Measurements from ENCODE around the gene SAMD4A.
A peak's percentile ranks its signal among the peaks of the same experiment; 100 is the strongest.

Gene SAMD4A

DNA sequence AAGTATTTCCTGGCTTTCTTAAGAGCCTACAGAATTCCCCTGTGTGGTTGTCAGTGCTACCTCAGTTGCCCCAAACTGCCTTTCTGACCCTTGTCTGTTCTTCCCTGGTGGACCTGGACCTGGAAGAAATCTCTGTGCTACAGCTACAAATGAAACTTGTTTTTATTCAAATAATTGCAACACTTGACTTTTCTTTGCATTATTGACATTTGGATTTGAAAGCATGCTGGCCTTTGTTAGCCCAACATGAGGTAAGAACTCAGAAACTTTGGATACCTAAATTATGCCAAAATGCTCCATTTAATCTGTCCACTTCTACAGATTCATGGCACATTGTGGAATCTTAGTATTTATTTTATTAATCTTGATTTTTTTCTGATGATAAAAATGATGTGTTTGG is 142.9 kb downstream of the SAMD4A start:
- no peak for DNase-seq

GRCh38 chr14:54711312-54711711 is 144.4 kb downstream of the SAMD4A start:
- no peak for DNase-seq

DNA sequence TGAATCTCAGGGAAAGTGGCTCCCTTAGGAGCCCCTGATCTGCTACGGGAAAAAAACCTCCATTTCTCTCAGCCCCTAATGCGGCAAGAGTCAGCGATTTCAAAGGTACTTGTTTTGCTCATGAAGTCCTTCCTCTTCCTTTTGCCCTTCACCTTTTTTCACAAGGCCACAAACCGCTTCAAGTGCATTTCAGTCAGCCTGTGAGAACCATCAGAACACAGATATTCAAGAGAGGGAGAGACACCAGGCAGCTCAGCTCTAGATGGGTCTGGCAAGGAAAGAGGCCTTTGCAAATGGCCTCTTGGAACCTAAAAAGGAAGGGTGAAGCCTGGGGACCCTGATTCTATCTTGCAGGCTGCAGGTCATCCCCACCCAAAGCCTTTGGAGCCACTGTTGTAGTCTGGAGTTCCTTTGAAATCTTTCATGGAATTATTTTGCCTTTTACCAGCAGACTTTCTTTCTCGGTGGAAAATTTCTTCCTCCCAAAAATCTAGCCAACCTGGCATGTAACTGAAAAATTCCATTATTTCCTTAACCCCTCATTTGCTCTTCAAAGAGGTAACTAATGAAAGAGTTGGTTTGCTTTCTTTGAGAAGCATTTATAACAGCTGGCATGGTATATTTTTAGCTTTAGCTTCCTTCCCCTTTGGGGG is 145.0 kb downstream of the SAMD4A start:
- no peak for DNase-seq

DNA sequence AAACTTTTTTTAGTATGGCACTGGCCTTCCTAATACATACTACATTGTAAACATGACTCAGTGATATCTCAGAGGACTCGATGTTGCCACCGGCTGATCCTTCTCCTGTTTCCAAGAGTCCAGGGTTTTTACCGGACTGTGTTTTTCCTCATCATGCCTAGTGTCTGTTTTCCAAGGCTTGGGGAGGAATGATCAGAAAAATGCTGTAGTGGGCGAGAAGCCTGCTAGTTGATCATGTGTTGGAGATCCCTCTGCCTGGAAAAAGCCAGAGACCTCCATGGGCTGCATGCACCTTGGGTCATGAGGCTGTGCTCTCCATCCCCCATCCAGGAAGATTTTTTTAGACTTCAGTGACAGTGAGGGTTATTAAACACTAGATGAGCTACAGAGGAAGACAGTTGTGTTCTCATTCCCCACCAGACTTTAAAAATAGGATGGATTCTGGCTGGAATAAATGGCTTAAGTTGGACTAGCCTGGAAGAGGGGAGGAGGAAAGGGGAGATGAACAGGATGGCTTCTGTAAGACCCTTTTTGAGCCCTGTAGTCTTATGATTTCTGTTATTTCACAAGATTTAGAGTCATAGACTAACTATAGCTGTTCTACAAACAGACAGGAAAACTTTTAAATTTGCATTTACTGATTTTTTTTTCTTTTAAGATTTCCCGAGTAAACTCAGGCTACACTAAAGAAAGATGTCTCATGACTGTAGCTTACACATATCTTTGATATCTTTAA is 145.7 kb downstream of the SAMD4A start:
- DNase-seq: no peak

DNA sequence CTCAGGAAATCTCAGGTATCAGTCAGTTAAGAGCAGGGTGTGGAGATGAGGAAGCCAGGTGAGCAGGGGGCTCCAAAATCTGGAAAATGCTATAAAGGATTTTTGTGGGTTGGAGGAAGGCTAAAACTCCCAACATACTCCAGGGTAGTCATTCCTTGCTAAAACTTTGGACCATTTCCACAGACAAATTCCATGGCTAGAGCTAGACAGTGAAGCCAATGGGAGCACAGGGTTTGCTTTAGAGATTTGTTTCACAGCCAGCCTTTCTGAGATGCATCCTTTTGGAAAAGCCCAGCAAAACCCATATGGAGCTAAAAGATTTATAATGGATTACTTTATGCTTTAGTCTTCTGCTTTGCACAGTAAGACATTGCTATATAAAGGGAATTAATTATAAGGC is 146.5 kb downstream of the SAMD4A start:
- no peak for DNase-seq

- no peak for DNase-seq
Observed at GRCh38 chr14:54715239-54715638, 148.3 kb downstream of the SAMD4A start.

DNA sequence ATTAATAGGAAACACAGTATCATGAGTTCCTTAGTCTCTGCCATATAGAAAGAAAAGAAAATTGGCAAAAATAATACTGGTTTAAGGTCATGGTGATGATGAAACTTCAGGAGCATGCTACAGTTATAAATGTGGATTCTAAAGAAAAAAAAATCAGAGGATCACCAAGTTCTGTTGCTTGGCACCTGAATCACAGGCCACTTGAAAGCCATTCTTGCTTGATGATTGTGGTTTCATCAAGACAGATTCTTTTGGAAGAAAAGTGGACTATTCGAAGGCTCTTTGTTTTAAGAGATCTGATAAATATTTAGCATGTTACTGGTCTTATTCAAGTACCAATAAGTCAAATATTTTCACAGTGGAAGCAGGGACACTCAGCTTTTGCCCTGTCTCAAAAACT is 148.9 kb downstream of the SAMD4A start:
- no peak for DNase-seq

GRCh38 chr14:54716862-54717261 is 149.9 kb downstream of the SAMD4A start:
- DNase-seq: no peak

DNA sequence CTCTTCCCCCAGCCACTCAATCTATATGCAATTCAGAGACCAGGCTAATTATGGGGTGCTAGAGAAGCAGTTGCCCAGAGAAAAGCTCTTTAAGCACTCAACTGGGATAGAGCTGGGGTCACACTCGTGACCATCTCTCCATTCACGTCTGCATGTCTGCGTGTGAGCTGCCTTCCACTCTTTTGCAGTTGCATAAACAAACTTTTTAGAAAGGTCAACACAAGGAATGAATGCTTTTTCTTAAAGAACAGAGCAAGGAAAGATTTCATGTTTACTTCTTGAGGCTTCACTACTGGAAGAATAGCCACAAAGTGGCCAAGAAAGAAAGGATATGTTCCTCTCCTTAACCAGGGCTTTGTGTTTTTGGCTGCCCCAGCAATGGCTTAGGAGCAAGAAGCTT is 151.1 kb downstream of the SAMD4A start:
- DNase-seq: no peak

DNA sequence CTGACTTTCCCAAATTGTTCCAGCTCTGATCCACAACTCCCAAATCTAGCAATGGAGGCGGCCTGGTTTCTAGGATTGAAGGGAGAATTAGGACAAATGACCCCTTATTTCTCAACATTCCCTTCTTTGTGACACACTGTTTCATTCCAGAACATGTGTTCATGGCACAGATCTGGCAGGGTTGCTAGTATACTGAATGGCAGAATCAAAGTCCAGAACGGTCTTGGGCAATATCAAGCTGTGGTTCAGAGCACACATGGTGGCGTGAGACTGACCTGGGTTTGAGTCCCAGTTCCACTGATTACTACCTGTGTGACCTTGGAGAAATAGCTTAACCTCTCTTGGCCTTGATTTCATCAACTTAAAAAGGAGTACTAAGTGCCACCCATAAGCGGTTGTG is 152.5 kb downstream of the SAMD4A start:
- DNase-seq: no peak

GRCh38 chr14:54722791-54723432 is 156.0 kb downstream of the SAMD4A start:
- peak; percentile 9 for DNase-seq

DNA sequence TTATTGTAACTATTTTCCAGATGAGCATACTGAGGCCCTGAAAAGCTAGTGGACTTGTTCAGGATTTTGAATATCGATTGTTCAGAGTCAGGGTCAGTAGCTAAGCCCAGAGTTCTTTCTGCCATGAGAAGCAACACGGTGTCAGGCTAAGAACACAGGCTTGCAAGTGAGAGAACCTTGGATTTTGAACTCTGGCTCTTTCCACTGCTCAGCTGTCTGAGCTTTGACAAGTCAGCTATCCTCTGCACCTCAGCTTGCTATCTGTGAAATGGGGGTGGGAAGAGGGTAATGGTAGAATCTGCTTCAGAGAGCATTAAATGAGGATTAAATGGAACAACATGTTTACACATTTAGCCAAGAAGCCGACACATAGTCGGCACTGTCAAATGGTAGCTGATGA is 157.2 kb downstream of the SAMD4A start:
- DNase-seq: no peak

- no peak for DNase-seq
Observed at GRCh38 chr14:54724676-54725325, 157.9 kb downstream of the SAMD4A start.

DNA sequence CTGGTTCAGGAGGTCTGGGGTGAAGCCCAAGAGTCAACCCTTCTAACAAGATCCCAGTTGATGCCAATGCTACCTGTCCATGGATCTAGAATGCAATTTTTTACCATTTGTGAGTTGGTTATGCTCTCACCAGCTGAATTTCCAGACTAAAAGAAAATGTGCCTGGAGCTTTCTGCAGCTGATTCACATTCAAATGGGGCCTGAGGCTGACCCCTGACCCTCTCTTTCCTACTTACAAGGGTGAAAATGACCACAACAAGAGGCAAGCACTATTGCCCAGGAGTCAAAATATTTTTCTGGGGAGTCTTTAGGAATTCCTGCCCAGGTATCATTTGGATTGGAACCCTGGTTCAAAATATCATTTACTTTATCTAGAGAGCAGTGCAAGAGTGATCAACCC is 159.1 kb downstream of the SAMD4A start:
- DNase-seq: no peak

GRCh38 chr14:54727929-54728328 is 161.0 kb downstream of the SAMD4A start:
- no peak for DNase-seq

GRCh38 chr14:54728700-54729527 is 162.0 kb downstream of the SAMD4A start:
- no peak for DNase-seq

GRCh38 chr14:54730156-54730961 is 163.4 kb downstream of the SAMD4A start:
- no peak for DNase-seq

DNA sequence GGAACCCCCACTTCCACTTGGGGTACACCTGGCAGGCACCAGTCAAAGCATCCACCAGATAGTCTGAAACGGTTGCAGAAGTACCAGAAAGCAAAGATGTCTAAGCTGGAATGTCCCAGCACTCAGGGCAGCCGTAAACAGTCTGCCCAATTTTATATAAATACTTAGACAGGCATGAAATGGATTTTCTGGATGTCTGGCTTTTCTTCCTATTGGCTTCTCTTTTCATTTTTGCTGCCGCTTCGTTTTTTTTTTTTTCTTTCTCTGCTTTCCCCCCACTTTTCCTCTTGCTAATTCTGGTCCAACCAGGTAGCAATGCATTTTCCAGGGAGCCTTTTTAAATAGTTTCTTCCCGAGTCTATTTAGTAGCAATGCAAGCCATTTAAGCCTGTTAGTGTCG is 168.0 kb downstream of the SAMD4A start:
- DNase-seq: no peak

GRCh38 chr14:54735424-54735823 is 168.5 kb downstream of the SAMD4A start:
- no peak for DNase-seq

GRCh38 chr14:54737132-54737711 is 170.3 kb downstream of the SAMD4A start:
- DNase-seq: no peak

GRCh38 chr14:54738009-54738408 is 171.1 kb downstream of the SAMD4A start:
- no peak for DNase-seq

DNA sequence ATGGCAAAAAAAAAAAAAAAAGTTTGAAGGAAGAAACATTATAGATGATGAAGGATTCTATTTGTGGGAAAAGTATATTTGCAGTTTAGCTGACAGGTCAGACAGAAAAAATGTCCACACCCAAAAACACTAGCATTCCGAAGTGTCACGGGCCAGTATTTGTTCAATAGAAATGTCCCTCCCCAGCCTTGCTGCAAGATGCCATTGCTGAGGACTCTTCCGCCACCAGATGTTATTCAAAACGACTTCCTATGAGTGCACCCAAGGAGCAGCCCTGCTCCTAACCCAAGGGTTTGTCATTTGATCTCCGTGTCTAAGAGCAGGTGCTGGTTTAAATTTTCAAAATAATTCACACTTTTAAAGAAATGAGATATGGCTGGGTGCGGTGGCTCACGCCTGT is 172.6 kb downstream of the SAMD4A start:
- no peak for DNase-seq
